Kidney epithelial cell (primary cell): ENCODE measurements around the gene ZDHHC16. TPM values are rescaled to one million over a fixed set of nuclear protein-coding genes. Genes with fewer than 3 reads are reported as not detected.
A peak's percentile ranks its signal among the peaks of the same experiment; 100 is the strongest.

ENCODE experiments used
- DNase-seq: peaks from one replicate; pipeline ENCODE4 v3.0.0-alpha.2; 2010; ENCODE audit warnings: low read depth
- H3K27me3 ChIP-seq: 2 replicates; pipeline ENCODE4 v1.6.0; 2011; ENCODE audit warnings: low read length; ENCODE audit not compliant: control insufficient read depth, insufficient read depth
- H3K36me3 ChIP-seq: 2 replicates; pipeline ENCODE4 v1.5.1; 2011; ENCODE audit warnings: low read length; ENCODE audit not compliant: control insufficient read depth, insufficient read depth
- H3K4me3 ChIP-seq: 2 replicates; pipeline ENCODE4 v1.5.1; 2011; ENCODE audit warnings: low read depth, mild to moderate bottlenecking, control low read depth, low read length
- total RNA-seq: library from RNA; depleted of rRNA; stranded (reverse); fragments of >200 nt; gene quantifications from 2 replicates; pipeline ENCODE4 v1.2.3, GENCODE V29; 2015
- TF ChIP-seq, protein P1 (sequence below): IDR thresholded peaks from 2 replicates; pipeline ENCODE4 v1.5.1; 2011; ENCODE audit warnings: mild to moderate bottlenecking, moderate library complexity, low read length, control low read depth, inconsistent platforms; ENCODE audit not compliant: insufficient read depth, poor library complexity, severe bottlenecking

Gene ZDHHC16
- total RNA-seq, 1 donor from 2014 or later: 42.4 TPM

DNA sequence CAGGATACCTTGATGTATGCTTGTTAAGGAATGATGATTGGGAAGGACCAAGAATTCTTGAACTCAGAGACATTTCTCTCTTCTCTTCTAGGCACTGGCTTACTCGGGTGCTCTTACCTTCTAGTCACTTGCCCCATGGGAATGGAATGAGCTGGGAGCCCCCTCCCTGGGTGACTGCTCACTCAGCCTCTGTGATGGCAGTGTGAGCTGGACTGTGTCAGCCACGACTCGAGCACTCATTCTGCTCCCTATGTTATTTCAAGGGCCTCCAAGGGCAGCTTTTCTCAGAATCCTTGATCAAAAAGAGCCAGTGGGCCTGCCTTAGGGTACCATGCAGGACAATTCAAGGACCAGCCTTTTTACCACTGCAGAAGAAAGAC lies 10.7 kb downstream of the ZDHHC16 start:
- TF ChIP-seq, protein P1, sequence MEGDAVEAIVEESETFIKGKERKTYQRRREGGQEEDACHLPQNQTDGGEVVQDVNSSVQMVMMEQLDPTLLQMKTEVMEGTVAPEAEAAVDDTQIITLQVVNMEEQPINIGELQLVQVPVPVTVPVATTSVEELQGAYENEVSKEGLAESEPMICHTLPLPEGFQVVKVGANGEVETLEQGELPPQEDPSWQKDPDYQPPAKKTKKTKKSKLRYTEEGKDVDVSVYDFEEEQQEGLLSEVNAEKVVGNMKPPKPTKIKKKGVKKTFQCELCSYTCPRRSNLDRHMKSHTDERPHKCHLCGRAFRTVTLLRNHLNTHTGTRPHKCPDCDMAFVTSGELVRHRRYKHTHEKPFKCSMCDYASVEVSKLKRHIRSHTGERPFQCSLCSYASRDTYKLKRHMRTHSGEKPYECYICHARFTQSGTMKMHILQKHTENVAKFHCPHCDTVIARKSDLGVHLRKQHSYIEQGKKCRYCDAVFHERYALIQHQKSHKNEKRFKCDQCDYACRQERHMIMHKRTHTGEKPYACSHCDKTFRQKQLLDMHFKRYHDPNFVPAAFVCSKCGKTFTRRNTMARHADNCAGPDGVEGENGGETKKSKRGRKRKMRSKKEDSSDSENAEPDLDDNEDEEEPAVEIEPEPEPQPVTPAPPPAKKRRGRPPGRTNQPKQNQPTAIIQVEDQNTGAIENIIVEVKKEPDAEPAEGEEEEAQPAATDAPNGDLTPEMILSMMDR: no peak
- DNase-seq: no peak
- peaks cover 1% of the 10 kb centered on the region for H3K36me3 ChIP-seq
- H3K4me3 ChIP-seq: no peak overlapping the region
- H3K27me3 ChIP-seq: no peaks in the 10 kb centered on the region

DNA sequence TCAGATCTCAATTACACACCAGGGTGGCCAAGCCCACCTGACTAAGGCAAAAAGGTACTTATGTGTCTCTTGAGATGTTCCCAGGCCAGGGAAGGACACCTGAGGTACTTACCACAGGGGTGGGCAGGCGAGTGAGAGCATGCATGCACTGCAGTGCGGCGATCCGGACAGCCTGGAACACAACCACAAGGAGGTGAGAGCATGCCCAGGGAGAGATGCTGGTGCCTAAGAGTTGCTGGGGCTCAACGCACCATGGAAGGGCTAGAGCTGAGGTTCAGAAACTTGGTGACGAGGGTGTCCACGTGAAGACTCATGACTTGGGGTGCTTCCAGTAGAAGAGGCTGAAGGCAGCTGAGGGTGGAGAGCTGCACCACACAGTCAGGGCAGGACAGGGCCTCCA lies 13.1 kb downstream of the ZDHHC16 start:
- TF ChIP-seq, protein P1: no peak
- H3K27me3 ChIP-seq: no peaks in the 10 kb centered on the region
- peaks cover 1% of the 10 kb centered on the region for H3K36me3 ChIP-seq
- DNase-seq: no peak
- no peak overlapping the region for H3K4me3 ChIP-seq

DNA sequence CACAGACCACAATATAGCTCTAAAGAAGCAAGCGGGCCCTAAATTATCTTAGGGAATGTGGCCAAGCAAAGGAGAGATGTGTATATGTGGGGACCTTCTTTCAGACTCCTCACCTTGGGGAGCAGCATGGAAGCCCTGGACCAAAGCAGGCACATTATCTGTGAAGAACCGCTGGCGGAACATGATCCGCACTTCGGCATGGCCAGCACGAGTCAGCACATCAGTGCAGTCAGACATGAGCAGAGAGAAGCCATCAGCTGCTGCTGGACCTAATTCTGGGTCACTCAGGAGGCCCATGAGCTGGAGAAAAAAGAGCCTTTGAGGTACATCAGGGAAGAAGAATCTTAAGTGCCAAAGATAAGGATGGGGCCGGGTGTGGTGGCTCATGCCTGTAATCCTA lies 14.0 kb downstream of the ZDHHC16 start:
- TF ChIP-seq, protein P1: no peak
- no peak for DNase-seq
- Histone ChIP-seq H3K27me3 (no peaks in the 10 kb centered on the region), H3K4me3 (no peak overlapping the region), H3K36me3 (peaks cover 1% of the 10 kb centered on the region)

DNA sequence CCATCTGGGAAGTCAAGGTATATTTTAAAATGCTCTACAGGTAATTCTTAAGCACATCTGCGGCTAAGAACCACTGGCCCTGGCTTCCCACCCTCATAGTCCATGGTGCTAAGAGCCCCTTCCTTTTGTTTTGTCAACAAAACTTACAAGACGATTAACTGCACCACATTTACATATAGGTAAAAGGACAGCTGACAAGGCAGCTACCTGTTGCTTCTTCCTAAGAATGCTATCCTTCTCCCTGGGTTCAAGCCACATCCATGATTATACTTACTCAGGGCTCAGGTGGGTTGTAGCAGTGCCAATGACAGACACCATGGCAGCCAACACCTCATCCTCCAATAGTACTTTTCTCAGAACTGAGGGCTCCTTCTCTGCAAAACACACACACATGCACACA lies 16.3 kb downstream of the ZDHHC16 start:
- Histone ChIP-seq H3K27me3 (no peaks in the 10 kb centered on the region), H3K36me3 (peaks cover 1% of the 10 kb centered on the region), H3K4me3 (no peak overlapping the region)
- TF ChIP-seq, protein P1: no peak
- DNase-seq: no peak

DNA sequence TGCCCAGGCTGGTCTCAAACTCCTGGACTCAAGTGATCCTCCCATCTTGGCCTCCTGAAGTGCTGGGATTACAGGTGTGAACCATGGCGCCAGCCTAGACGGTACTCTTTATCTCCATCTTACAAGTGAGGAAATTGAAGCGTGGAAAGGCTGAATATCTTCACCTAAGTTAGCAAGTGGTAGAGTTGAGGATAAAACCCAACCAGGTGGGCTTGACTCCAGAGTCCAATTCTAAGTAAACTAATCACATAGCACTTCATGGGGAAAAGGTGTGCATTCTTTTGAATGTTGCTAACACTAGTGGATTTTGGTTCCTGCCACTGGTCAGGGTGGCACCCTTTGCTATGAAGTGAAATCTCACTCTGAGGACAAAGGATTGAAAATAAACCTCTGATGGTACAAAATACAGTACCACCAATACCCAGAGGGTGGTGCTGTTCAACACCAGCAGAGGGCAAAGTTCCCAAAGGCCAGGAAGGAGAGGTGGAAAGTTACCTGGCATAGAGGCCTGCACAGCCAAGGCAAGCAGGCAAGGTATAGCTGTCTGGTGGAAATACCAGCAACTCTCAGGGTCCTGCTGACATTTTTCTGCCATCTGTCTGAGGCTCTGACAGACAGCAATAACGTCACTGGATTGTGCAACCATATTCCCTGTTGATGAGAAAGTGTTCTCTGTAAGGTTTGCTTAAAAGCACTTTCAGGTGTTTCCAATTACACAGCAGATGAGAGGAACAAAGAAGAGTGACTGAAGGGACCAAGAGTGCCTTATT lies 17.6 kb downstream of the ZDHHC16 start:
- Histone ChIP-seq H3K36me3 (peaks cover 3% of the 10 kb centered on the region), H3K4me3 (no peak overlapping the region), H3K27me3 (no peaks in the 10 kb centered on the region)
- DNase-seq: peak; percentile 19
- TF ChIP-seq, protein P1: peak; percentile 83

DNA sequence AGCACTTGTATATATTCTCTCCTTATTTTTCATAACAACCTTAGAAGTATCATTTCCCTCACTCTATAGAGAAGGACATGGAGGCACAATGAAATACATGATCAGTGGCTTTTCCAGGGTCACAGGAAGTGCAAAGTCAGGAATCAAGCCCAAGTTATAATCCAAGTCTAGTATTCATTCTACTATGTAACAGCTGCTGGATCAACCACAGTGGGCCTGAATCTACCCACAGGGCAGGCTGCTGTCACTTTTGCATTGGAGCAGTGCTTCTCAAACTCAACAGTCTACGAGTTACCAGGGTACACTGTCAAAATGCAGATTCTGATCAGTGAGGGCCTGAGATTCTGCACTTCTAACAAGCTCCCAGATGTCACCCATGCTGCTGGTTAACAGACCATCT lies 18.3 kb downstream of the ZDHHC16 start:
- TF ChIP-seq, protein P1: no peak
- no peak for DNase-seq
- no peak overlapping the region for H3K4me3 ChIP-seq
- peaks cover 6% of the 10 kb centered on the region for H3K36me3 ChIP-seq
- no peaks in the 10 kb centered on the region for H3K27me3 ChIP-seq
